HCT116 (cell line): Measurements from ENCODE around the gene CHTF18. TPM values are rescaled to one million over a fixed set of nuclear protein-coding genes. Genes with fewer than 3 reads are reported as not detected.

Experiments used
- ATAC-seq: fragments of 200-7000 bp; cut with Tn5 transposase; 2 replicates; pipeline ENCODE4 v1.9.1; 2020; ENCODE audit warnings: mild to moderate bottlenecking, moderate library complexity
- BruUV-seq: library from RNA; stranded (reverse); fragments of 400-500 nt; replicated peaks from 2 replicates; lab custom pipeline; 2021; lab: Mats Ljungman, UMichigan
- CTCF ChIA-PET: fragments of 300-600 bp; sonication (Branson Sonifier 250); formaldehyde crosslinking; loops from one replicate; lab custom pipeline; 2021; ENCODE audit warnings: antibody characterized with exemption; lab: Charles Lee
- POLR2A ChIA-PET: fragments of 300-600, 350-600 bp; sonication (Branson Sonifier 250); formaldehyde crosslinking; loops from one replicate; lab custom pipeline; 2021; ENCODE audit warnings: antibody characterized with exemption; lab: Charles Lee
- RAD21 ChIA-PET, 2 experiments: fragments of 300-600 bp; sonication (Branson Sonifier 250); formaldehyde crosslinking; loops; one replicate each; lab custom pipeline; 2023; ENCODE audit warnings: low total read pairs in 2 of 2; ENCODE audit not compliant: uncharacterized antibody in 2 of 2, unreplicated experiment in 2 of 2, low non-redundant PET in 1 of 2; lab: Charles Lee
- DNase-seq: peaks from one replicate; pipeline ENCODE4 v3.0.0-alpha.2; 2010; ENCODE audit warnings: low read depth, low spot score
- H2AFZ ChIP-seq: fragments of 200-600 bp; shearing (Covaris generic), sonication (generic); 2 replicates; pipeline ENCODE4 v1.6.1; 2017; ENCODE audit warnings: low read depth, mixed run types, mixed read lengths, antibody characterized with exemption, low read length; ENCODE audit not compliant: poor library complexity, severe bottlenecking
- H3K27ac ChIP-seq: 2 replicates; pipeline ENCODE4 v1.5.1; 2012; ENCODE audit warnings: low read depth, low read length
- H3K27me3 ChIP-seq: fragments of 200-600 bp; sonication (generic); 2 replicates; pipeline ENCODE4 v1.6.1; 2016; ENCODE audit warnings: mixed run types, low read length, mixed read lengths; ENCODE audit not compliant: insufficient read depth
- H3K36me3 ChIP-seq, 2 experiments: fragments of 200-500 bp in 1 of 2; fragments of 200-600 bp in 1 of 2; sonication (Bioruptor generic) in 1 of 2; sonication (generic) in 1 of 2; 2 replicates each; pipeline versions ENCODE4 v1.5.1 to v1.6.1; 2014 to 2016; ENCODE audit warnings: low read length in 2 of 2, inconsistent platforms in 1 of 2, mixed read lengths in 1 of 2, mixed run types in 1 of 2; ENCODE audit not compliant: insufficient read depth in 2 of 2, control insufficient read depth in 1 of 2
- H3K4me1 ChIP-seq, 2 experiments: fragments of 200-600 bp in 1 of 2; sonication (generic) in 1 of 2; 2 replicates each; pipeline versions ENCODE4 v1.5.1 to v1.6.1; 2012 to 2017; ENCODE audit warnings: low read length in 2 of 2, inconsistent platforms in 1 of 2, mild to moderate bottlenecking in 1 of 2, mixed read lengths in 1 of 2, mixed run types in 1 of 2, moderate library complexity in 1 of 2; ENCODE audit not compliant: insufficient read depth in 2 of 2, control insufficient read depth in 1 of 2
- H3K4me2 ChIP-seq: fragments of 200-600 bp; sonication (generic); 2 replicates; pipeline ENCODE4 v1.6.1; 2017; ENCODE audit warnings: mixed run types, low read length, mixed read lengths
- H3K4me3 ChIP-seq, 2 experiments: fragments of 200-600 bp in 1 of 2; sonication (generic) in 1 of 2; replicated peaks in 1 of 2; 2 replicates each; pipeline ENCODE4 v1.5.1; 2011 to 2016; ENCODE audit warnings: low read length in 2 of 2, control low read depth in 1 of 2, low read depth in 1 of 2, mild to moderate bottlenecking in 1 of 2, mixed read lengths in 1 of 2, mixed run types in 1 of 2
- H3K79me2 ChIP-seq: fragments of 200-600 bp; sonication (generic); 2 replicates; pipeline ENCODE4 v1.6.1; 2017; ENCODE audit warnings: mild to moderate bottlenecking, mixed run types, low read length, moderate library complexity, mixed read lengths; ENCODE audit not compliant: insufficient read depth
- H3K9ac ChIP-seq: fragments of 200-600 bp; sonication (generic); 2 replicates; pipeline ENCODE4 v1.6.1; 2016; ENCODE audit warnings: low read length, mixed read lengths
- H3K9me2 ChIP-seq: fragments of 200-600 bp; sonication (generic), shearing (Covaris generic); 2 replicates; pipeline ENCODE4 v1.6.1; 2017; ENCODE audit warnings: mixed run types, mild to moderate bottlenecking, moderate library complexity; ENCODE audit not compliant: insufficient read depth
- H3K9me3 ChIP-seq, 2 experiments: fragments of 200-500 bp in 1 of 2; fragments of 200-600 bp in 1 of 2; sonication (Bioruptor generic) in 1 of 2; sonication (generic) in 1 of 2; 2 replicates each; pipeline ENCODE4 v1.6.1; 2014 to 2017; ENCODE audit warnings: low read length in 2 of 2, mixed read lengths in 2 of 2, inconsistent platforms in 1 of 2, low read depth in 1 of 2, mild to moderate bottlenecking in 1 of 2, mixed run types in 1 of 2, moderate library complexity in 1 of 2; ENCODE audit not compliant: control insufficient read depth in 1 of 2, insufficient read depth in 1 of 2
- H4K20me1 ChIP-seq: fragments of 200-600 bp; sonication (generic), shearing (Covaris generic); 2 replicates; pipeline ENCODE4 v1.6.1; 2017; ENCODE audit warnings: mixed run types, mild to moderate bottlenecking, moderate library complexity; ENCODE audit not compliant: insufficient read depth
- CEBPB ChIP-seq: IDR thresholded peaks from 2 replicates; pipeline ENCODE4 v1.6.1; 2012; ENCODE audit warnings: low read depth
- CTCF ChIP-seq, 3 experiments: fragments of 200-600 bp in 1 of 3; sonication (generic) in 1 of 3; IDR thresholded peaks in 2 of 3; conservative IDR thresholded peaks in 1 of 3; 2 replicates each; pipeline ENCODE4 v1.5.1; 2012 to 2017; ENCODE audit warnings: low read depth in 2 of 3, low read length in 2 of 3, antibody characterized with exemption in 1 of 3, borderline replicate concordance in 1 of 3, control low read depth in 1 of 3, mild to moderate bottlenecking in 1 of 3, mixed read lengths in 1 of 3, mixed run types in 1 of 3, moderate library complexity in 1 of 3; ENCODE audit not compliant: insufficient read depth in 1 of 3
- ELF1 ChIP-seq: IDR thresholded peaks from 2 replicates; pipeline ENCODE4 v1.6.1; 2012; ENCODE audit warnings: low read depth, borderline replicate concordance
- EZH2phosphoT487 ChIP-seq: fragments of 200-600 bp; IDR thresholded peaks from 2 replicates; pipeline ENCODE4 v1.6.1; 2018; ENCODE audit warnings: antibody characterized with exemption, borderline replicate concordance
- JUND ChIP-seq: IDR thresholded peaks from 2 replicates; pipeline ENCODE4 v1.6.1; 2012
- POLR2AphosphoS5 ChIP-seq: IDR thresholded peaks from 2 replicates; pipeline ENCODE4 v1.6.1; 2011; ENCODE audit warnings: mild to moderate bottlenecking, low read depth, low read length, moderate library complexity
- RAD21 ChIP-seq: IDR thresholded peaks from 2 replicates; pipeline ENCODE4 v1.6.1; 2012; ENCODE audit warnings: low read depth, mild to moderate bottlenecking
- SIN3A ChIP-seq: IDR thresholded peaks from 2 replicates; pipeline ENCODE4 v1.6.1; 2012; ENCODE audit warnings: low read depth
- SP1 ChIP-seq: IDR thresholded peaks from 2 replicates; pipeline ENCODE4 v1.6.1; 2012; ENCODE audit warnings: low read depth
- YY1 ChIP-seq: IDR thresholded peaks from 2 replicates; pipeline ENCODE4 v1.6.1; 2011; ENCODE audit warnings: low read length, low read depth, moderate library complexity, mild to moderate bottlenecking; ENCODE audit not compliant: insufficient replicate concordance; ENCODE audit errors: extremely low read depth
- ZFX ChIP-seq: fragments of 450-650 bp; IDR thresholded peaks from 2 replicates; pipeline ENCODE4 v1.6.1; 2017
- ZNF274 ChIP-seq: fragments of 200-500 bp; sonication (Bioruptor generic); IDR thresholded peaks from 2 replicates; pipeline ENCODE4 v1.6.1; 2014; ENCODE audit warnings: mild to moderate bottlenecking, low read depth, low read length, inconsistent platforms
- intact Hi-C: fragments of 100-400 bp; cut with micrococcal nuclease; formaldehyde crosslinking; loops from 2 replicates; pipeline ENCODE4 v1.10.0; 2022
- total RNA-seq: library from RNA; stranded (reverse); gene quantifications from one replicate; pipeline ENCODE4 v1.2.1, GENCODE V29; 2021; ENCODE audit not compliant: unreplicated experiment
- TF ChIP-seq, protein P1 (sequence below): IDR thresholded peaks from 2 replicates; pipeline ENCODE4 v1.6.1; 2012; ENCODE audit warnings: low read depth

CHTF18 gene
- total RNA-seq, 1 experiment from 2014 or later: 145 TPM

GRCh38 chr16:740459-740763, 48.0 kb upstream of the CHTF18 start:
- H3K9me2 ChIP-seq: no peaks in the 10 kb centered on the region
- H4K20me1 ChIP-seq: no peaks in the 10 kb centered on the region
- peak overlapping the region; percentile 90 for H3K9ac ChIP-seq
- ChIA-PET CTCF (interaction anchor here (1.4 to 2.2 kb wide), 3 partner anchors 10 to 48 kb away, joined by 3 to 9 read pairs (median 7); partner anchors contain the start of genes CHTF18 and RPUSD1), POLR2A (interaction anchor here (1.4 kb wide), 2 partner anchors 12 to 19 kb away, joined by 4 to 5 read pairs; partner anchors contain the start of gene ANTKMT), RAD21 (interaction anchor here in 1 of 2 experiments (1.4 kb wide), 1 partner anchor 20 kb away, joined by 5 read pairs; the partner anchor contains the start of gene MSLN)
- BruUV-seq: TSS peak; percentile 62
- peaks cover 6 to 14% of the 10 kb centered on the region in 2 experiments for H3K36me3 ChIP-seq
- H3K9me3 ChIP-seq: no peaks in the 10 kb centered on the region
- peaks cover 8 to 21% of the 10 kb centered on the region in 2 experiments for H3K4me1 ChIP-seq
- H3K27ac ChIP-seq: peak overlapping the region; percentile 62
- TF ChIP-seq SIN3A: no peak
- no peak for TF ChIP-seq YY1
- TF ChIP-seq RAD21: no peak
- no peak for TF ChIP-seq ELF1
- TF ChIP-seq EZH2phosphoT487: no peak
- TF ChIP-seq CTCF (IDR thresholded peaks at IDR 0.05 in 2 of 3, conservative IDR thresholded peaks at IDR 0.05 in 1 of 3; ENCODE audit: borderline replicate concordance in 1 of 3, insufficient read depth in 1 of 3, low read depth in 2 of 3, low read length in 2 of 3): no peak
- TF ChIP-seq SP1: no peak
- TF ChIP-seq CEBPB: no peak
- no peak for TF ChIP-seq ZNF274
- TF ChIP-seq ZFX: no peak
- TF ChIP-seq POLR2AphosphoS5: no peak
- TF ChIP-seq, protein P1, sequence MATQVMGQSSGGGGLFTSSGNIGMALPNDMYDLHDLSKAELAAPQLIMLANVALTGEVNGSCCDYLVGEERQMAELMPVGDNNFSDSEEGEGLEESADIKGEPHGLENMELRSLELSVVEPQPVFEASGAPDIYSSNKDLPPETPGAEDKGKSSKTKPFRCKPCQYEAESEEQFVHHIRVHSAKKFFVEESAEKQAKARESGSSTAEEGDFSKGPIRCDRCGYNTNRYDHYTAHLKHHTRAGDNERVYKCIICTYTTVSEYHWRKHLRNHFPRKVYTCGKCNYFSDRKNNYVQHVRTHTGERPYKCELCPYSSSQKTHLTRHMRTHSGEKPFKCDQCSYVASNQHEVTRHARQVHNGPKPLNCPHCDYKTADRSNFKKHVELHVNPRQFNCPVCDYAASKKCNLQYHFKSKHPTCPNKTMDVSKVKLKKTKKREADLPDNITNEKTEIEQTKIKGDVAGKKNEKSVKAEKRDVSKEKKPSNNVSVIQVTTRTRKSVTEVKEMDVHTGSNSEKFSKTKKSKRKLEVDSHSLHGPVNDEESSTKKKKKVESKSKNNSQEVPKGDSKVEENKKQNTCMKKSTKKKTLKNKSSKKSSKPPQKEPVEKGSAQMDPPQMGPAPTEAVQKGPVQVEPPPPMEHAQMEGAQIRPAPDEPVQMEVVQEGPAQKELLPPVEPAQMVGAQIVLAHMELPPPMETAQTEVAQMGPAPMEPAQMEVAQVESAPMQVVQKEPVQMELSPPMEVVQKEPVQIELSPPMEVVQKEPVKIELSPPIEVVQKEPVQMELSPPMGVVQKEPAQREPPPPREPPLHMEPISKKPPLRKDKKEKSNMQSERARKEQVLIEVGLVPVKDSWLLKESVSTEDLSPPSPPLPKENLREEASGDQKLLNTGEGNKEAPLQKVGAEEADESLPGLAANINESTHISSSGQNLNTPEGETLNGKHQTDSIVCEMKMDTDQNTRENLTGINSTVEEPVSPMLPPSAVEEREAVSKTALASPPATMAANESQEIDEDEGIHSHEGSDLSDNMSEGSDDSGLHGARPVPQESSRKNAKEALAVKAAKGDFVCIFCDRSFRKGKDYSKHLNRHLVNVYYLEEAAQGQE: no peak
- TF ChIP-seq JUND: no peak
- peak overlapping the region; percentile 95 for H3K4me2 ChIP-seq
- DNase-seq: no peak
- H3K4me3 ChIP-seq: peak overlapping the region; percentile 84 to 90
- peaks cover 12% of the 10 kb centered on the region; the same call in 1 of the 2 replicates for H3K79me2 ChIP-seq
- no peak overlapping the region for H2AFZ ChIP-seq
- H3K27me3 ChIP-seq: no peaks in the 10 kb centered on the region
- peak; percentile 24 for ATAC-seq
- intact Hi-C loops: no loop called here
